HEK293T (cell line): ENCODE results near the gene ZFP69.

Experiments used
- L3MBTL2 ChIP-seq: fragments of 450-650 bp; conservative IDR thresholded peaks from 2 replicates; pipeline ENCODE4 v1.6.1; 2016; ENCODE audit warnings: mild to moderate bottlenecking
- SUZ12 ChIP-seq: fragments of 450-650 bp; IDR thresholded peaks from 2 replicates; pipeline ENCODE4 v1.6.1; 2016; ENCODE audit warnings: mild to moderate bottlenecking
- TARDBP ChIP-seq: fragments of 450-650 bp; IDR thresholded peaks from 2 replicates; pipeline ENCODE4 v1.6.1; 2016

GRCh38 chr1:40451238-40451585 is 25.9 kb upstream of the ZFP69 start:
- no peak for TF ChIP-seq L3MBTL2
- no peak for TF ChIP-seq SUZ12
- no peak for TF ChIP-seq TARDBP
